B cell (primary cell): ENCODE results near the gene UBAC1.

Experiments used
- EZH2 ChIP-seq: IDR thresholded peaks from 2 replicates; pipeline ENCODE4 v1.6.1; 2012; ENCODE audit warnings: borderline replicate concordance, low read depth, mild to moderate bottlenecking, moderate library complexity, low read length; ENCODE audit not compliant: insufficient read depth, poor library complexity, severe bottlenecking
- TF ChIP-seq, protein P1 (sequence below): fragments of 200-600 bp; IDR thresholded peaks from one replicate; pipeline ENCODE4 v1.8.0; 2022; ENCODE audit warnings: antibody characterized with exemption, mild to moderate bottlenecking

GRCh38 chr9:135910216-135910615 is 51.0 kb downstream of the UBAC1 start:
- TF ChIP-seq, protein P1, sequence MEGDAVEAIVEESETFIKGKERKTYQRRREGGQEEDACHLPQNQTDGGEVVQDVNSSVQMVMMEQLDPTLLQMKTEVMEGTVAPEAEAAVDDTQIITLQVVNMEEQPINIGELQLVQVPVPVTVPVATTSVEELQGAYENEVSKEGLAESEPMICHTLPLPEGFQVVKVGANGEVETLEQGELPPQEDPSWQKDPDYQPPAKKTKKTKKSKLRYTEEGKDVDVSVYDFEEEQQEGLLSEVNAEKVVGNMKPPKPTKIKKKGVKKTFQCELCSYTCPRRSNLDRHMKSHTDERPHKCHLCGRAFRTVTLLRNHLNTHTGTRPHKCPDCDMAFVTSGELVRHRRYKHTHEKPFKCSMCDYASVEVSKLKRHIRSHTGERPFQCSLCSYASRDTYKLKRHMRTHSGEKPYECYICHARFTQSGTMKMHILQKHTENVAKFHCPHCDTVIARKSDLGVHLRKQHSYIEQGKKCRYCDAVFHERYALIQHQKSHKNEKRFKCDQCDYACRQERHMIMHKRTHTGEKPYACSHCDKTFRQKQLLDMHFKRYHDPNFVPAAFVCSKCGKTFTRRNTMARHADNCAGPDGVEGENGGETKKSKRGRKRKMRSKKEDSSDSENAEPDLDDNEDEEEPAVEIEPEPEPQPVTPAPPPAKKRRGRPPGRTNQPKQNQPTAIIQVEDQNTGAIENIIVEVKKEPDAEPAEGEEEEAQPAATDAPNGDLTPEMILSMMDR: no peak
- no peak for TF ChIP-seq EZH2
